IMR-90 (cell line): ENCODE data around the gene PRKCE. TPM values are rescaled to one million over a fixed set of nuclear protein-coding genes. Genes with fewer than 3 reads are reported as not detected.

Experiments
- ATAC-seq: fragments of 200-7000 bp; cut with Tn5 transposase; 2 replicates; pipeline ENCODE4 v1.9.1; 2020; ENCODE audit warnings: low read depth, mild to moderate bottlenecking, moderate library complexity
- BruUV-seq: library from RNA; stranded (reverse); fragments of 400-500 nt; replicated peaks from 2 replicates; lab custom pipeline; 2021; lab: Mats Ljungman, UMichigan
- CTCF ChIA-PET: fragments of 300-600 bp; formaldehyde crosslinking; extraction: SDS; loops from one replicate; lab custom pipeline; 2021; ENCODE audit warnings: antibody characterized with exemption; lab: Yijun Ruan, JAX
- POLR2A ChIA-PET: fragments of 300-600 bp; sonication (Branson Sonifier 250); formaldehyde crosslinking; loops from one replicate; lab custom pipeline; 2022; ENCODE audit warnings: antibody characterized with exemption; ENCODE audit not compliant: unreplicated experiment; lab: Charles Lee
- DNase-seq: peaks from one replicate; pipeline ENCODE4 v3.0.0; 2013
- H2AFZ ChIP-seq: replicated peaks from 2 replicates; pipeline ENCODE3; 2013; ENCODE audit warnings: low read length, mild to moderate bottlenecking; ENCODE audit not compliant: poor library complexity
- H2AK5ac ChIP-seq: 2 replicates; pipeline ENCODE4 v1.6.1; 2013; ENCODE audit warnings: low read depth, low read length, inconsistent platforms
- H2AK9ac ChIP-seq: replicated peaks from 2 replicates; pipeline ENCODE3; 2013; ENCODE audit warnings: mild to moderate bottlenecking, low read depth, low read length, moderate library complexity; ENCODE audit not compliant: poor library complexity
- H2BK120ac ChIP-seq: 2 replicates; pipeline ENCODE4 v1.6.1; 2013; ENCODE audit warnings: low read depth, low read length, inconsistent platforms
- H2BK15ac ChIP-seq: 3 replicates; pipeline ENCODE4 v1.6.1; 2013; ENCODE audit warnings: low read depth, low read length, inconsistent platforms
- H2BK20ac ChIP-seq: 2 replicates; pipeline ENCODE4 v1.6.1; 2013; ENCODE audit warnings: low read depth, mild to moderate bottlenecking, inconsistent platforms, low read length, moderate library complexity
- H2BK5ac ChIP-seq: 2 replicates; pipeline ENCODE4 v1.6.1; 2013; ENCODE audit warnings: mild to moderate bottlenecking, low read depth, low read length, inconsistent platforms; ENCODE audit not compliant: poor library complexity, severe bottlenecking
- H3K14ac ChIP-seq: replicated peaks from 2 replicates; pipeline ENCODE4 v1.6.1; 2013; ENCODE audit warnings: low read depth, low read length, inconsistent platforms
- H3K18ac ChIP-seq: 2 replicates; pipeline ENCODE4 v1.6.1; 2013; ENCODE audit warnings: low read depth, low read length, control low read depth
- H3K23ac ChIP-seq: 2 replicates; pipeline ENCODE4 v1.6.1; 2013; ENCODE audit warnings: low read depth, low read length, inconsistent platforms
- H3K27ac ChIP-seq: 2 replicates; pipeline ENCODE4 v1.5.1; 2013; ENCODE audit warnings: mild to moderate bottlenecking, control low read depth, low read length; ENCODE audit not compliant: insufficient read depth
- H3K27me3 ChIP-seq: 2 replicates; pipeline ENCODE4 v1.6.1; 2013; ENCODE audit warnings: low read length; ENCODE audit not compliant: control insufficient read depth, insufficient read depth
- H3K36me3 ChIP-seq: 2 replicates; pipeline ENCODE4 v1.6.1; 2013; ENCODE audit warnings: low read length, mixed read lengths; ENCODE audit not compliant: control insufficient read depth, insufficient read depth
- H3K4ac ChIP-seq: 2 replicates; pipeline ENCODE4 v1.6.1; 2013; ENCODE audit warnings: low read depth, low read length, inconsistent platforms
- H3K4me1 ChIP-seq: 2 replicates; pipeline ENCODE4 v1.6.1; 2013; ENCODE audit warnings: low read length, mixed read lengths; ENCODE audit not compliant: control insufficient read depth, insufficient read depth
- H3K4me2 ChIP-seq: 2 replicates; pipeline ENCODE4 v1.6.1; 2013; ENCODE audit warnings: low read depth, mild to moderate bottlenecking, control low read depth, low read length, moderate library complexity
- H3K4me3 ChIP-seq: 2 replicates; pipeline ENCODE4 v1.5.1; 2013; ENCODE audit warnings: low read depth, mild to moderate bottlenecking, control low read depth, low read length, moderate library complexity; ENCODE audit not compliant: insufficient read depth
- H3K56ac ChIP-seq: 2 replicates; pipeline ENCODE4 v1.6.1; 2013; ENCODE audit warnings: low read length, inconsistent platforms; ENCODE audit not compliant: insufficient read depth; ENCODE audit errors: extremely low read depth
- H3K79me1 ChIP-seq, 2 experiments: 2 replicates each; pipeline ENCODE4 v1.6.1; 2013; ENCODE audit warnings: low read length in 2 of 2, inconsistent platforms in 1 of 2, low read depth in 1 of 2
- H3K9ac ChIP-seq: 2 replicates; pipeline ENCODE4 v1.6.1; 2013; ENCODE audit warnings: low read depth, low read length, control low read depth
- H3K9me1 ChIP-seq: 2 replicates; pipeline ENCODE4 v1.6.1; 2013; ENCODE audit warnings: low read length, inconsistent platforms; ENCODE audit not compliant: insufficient read depth
- H3K9me3 ChIP-seq: 2 replicates; pipeline ENCODE4 v1.6.1; 2013; ENCODE audit warnings: low read length; ENCODE audit not compliant: control insufficient read depth, insufficient read depth
- H4K20me1 ChIP-seq: 2 replicates; pipeline ENCODE4 v1.6.1; 2013; ENCODE audit warnings: low read length, inconsistent platforms; ENCODE audit not compliant: insufficient read depth
- H4K5ac ChIP-seq: 2 replicates; pipeline ENCODE4 v1.6.1; 2013; ENCODE audit warnings: mild to moderate bottlenecking, low read depth, low read length, control low read depth
- H4K8ac ChIP-seq, 2 experiments: 2 replicates each; pipeline ENCODE4 v1.6.1; 2013; ENCODE audit warnings: low read depth in 2 of 2, low read length in 2 of 2, control low read depth in 1 of 2, inconsistent platforms in 1 of 2
- H4K91ac ChIP-seq: 2 replicates; pipeline ENCODE4 v1.6.1; 2013; ENCODE audit warnings: low read depth, low read length, inconsistent platforms; ENCODE audit not compliant: insufficient read depth
- BHLHE40 ChIP-seq: fragments of 150-350 bp; IDR thresholded peaks from 2 replicates; pipeline ENCODE4 v1.6.1; 2016; ENCODE audit warnings: mild to moderate bottlenecking, low read depth, low read length
- CEBPB ChIP-seq: IDR thresholded peaks from 2 replicates; pipeline ENCODE4 v1.6.1; 2012; ENCODE audit warnings: low read depth, low read length, improper control_type of control experiment
- CHD1 ChIP-seq: IDR thresholded peaks from 2 replicates; pipeline ENCODE4 v1.6.1; 2012; ENCODE audit warnings: low read depth, low read length, improper control_type of control experiment
- FOS ChIP-seq: fragments of 150-350 bp; IDR thresholded peaks from 2 replicates; pipeline ENCODE4 v1.6.1; 2016; ENCODE audit warnings: low read depth, low read length
- MAZ ChIP-seq: IDR thresholded peaks from 2 replicates; pipeline ENCODE4 v1.6.1; 2012; ENCODE audit warnings: low read depth, mild to moderate bottlenecking, low read length, improper control_type of control experiment, moderate library complexity, borderline replicate concordance
- MXI1 ChIP-seq: IDR thresholded peaks from 2 replicates; pipeline ENCODE4 v1.6.1; 2012; ENCODE audit warnings: low read depth, mild to moderate bottlenecking, low read length, moderate library complexity, borderline replicate concordance
- NFE2L2 ChIP-seq: fragments of 150-350 bp; IDR thresholded peaks from 2 replicates; pipeline ENCODE4 v1.6.1; 2016; ENCODE audit warnings: low read depth, mild to moderate bottlenecking, low read length
- POLR2A ChIP-seq: IDR thresholded peaks from 2 replicates; pipeline ENCODE4 v1.6.1; 2012; ENCODE audit warnings: mild to moderate bottlenecking, low read depth, low read length
- RAD21 ChIP-seq: IDR thresholded peaks from 2 replicates; pipeline ENCODE4 v1.6.1; 2012; ENCODE audit warnings: low read length, improper control_type of control experiment
- RCOR1 ChIP-seq: IDR thresholded peaks from 2 replicates; pipeline ENCODE4 v1.6.1; 2012; ENCODE audit warnings: mild to moderate bottlenecking, low read length, improper control_type of control experiment; ENCODE audit not compliant: insufficient replicate concordance
- RFX5 ChIP-seq: IDR thresholded peaks from 2 replicates; pipeline ENCODE4 v1.8.0; 2012; ENCODE audit warnings: low read depth, mild to moderate bottlenecking, low read length, moderate library complexity
- WGBS, 2 experiments: methylation state at CpG; one replicate each; pipeline versions ENCODE4 v1.1.5 to v1.1.7; 2013; ENCODE audit warnings: missing lambda C conversion rate in 2 of 2; ENCODE audit not compliant: insufficient read length in 1 of 2; ENCODE audit errors: extremely low coverage in 2 of 2; 5-methylcytosine and 5-hydroxymethylcytosine counted together
- dilution Hi-C: fragments of 300-500 bp; cut with HindIII; formaldehyde crosslinking; loops from one replicate; pipeline ENCODE4 v1.14.3; 2018; ENCODE audit warnings: low sequenced_read_pairs; ENCODE audit not compliant: unreplicated experiment
- in situ Hi-C: fragments of 300-500 bp; cut with MboI; formaldehyde crosslinking; loops from 3 replicates; pipeline ENCODE4 v1.14.3; 2019; ENCODE audit warnings: low sequenced_read_pairs, inconsistent platforms, mixed read lengths
- intact Hi-C: fragments of 100-400 bp; cut with micrococcal nuclease; formaldehyde crosslinking; loops from 2 replicates; pipeline ENCODE4 v1.10.0; 2022
- polyA plus RNA-seq, 3 experiments: library from polyadenylated mRNA; depleted of rRNA; stranded (reverse); fragments of >200 nt; gene quantifications; 2 replicates each; pipeline ENCODE4 v1.2.3, GENCODE V29; 2012; ENCODE audit warnings: low replicate concordance in 1 of 3
- total RNA-seq: library from RNA; depleted of rRNA; stranded (reverse); fragments of >200 nt; gene quantifications from 2 replicates; pipeline ENCODE4 v1.2.3, GENCODE V29; 2012
- TF ChIP-seq, protein P1 (sequence below): fragments of 150-350 bp; IDR thresholded peaks from 2 replicates; pipeline ENCODE4 v1.6.1; 2017; ENCODE audit warnings: mild to moderate bottlenecking, antibody characterized with exemption, low read length, low read depth
- TF ChIP-seq, protein P2 (sequence below): conservative IDR thresholded peaks from 2 replicates; pipeline ENCODE4 v1.5.1; 2012; ENCODE audit warnings: mild to moderate bottlenecking, low read depth, low read length, improper control_type of control experiment
- TF ChIP-seq, protein P3 (sequence below): fragments of 150-350 bp; IDR thresholded peaks from 2 replicates; pipeline ENCODE4 v1.6.1; 2016; ENCODE audit warnings: low read depth, mild to moderate bottlenecking, low read length, moderate library complexity, borderline replicate concordance

Gene PRKCE
- total and polyA plus RNA-seq, 2 of the 4 experiments (the other 2 are of a cell fraction) = 8.1 to 32.4 TPM

DNA sequence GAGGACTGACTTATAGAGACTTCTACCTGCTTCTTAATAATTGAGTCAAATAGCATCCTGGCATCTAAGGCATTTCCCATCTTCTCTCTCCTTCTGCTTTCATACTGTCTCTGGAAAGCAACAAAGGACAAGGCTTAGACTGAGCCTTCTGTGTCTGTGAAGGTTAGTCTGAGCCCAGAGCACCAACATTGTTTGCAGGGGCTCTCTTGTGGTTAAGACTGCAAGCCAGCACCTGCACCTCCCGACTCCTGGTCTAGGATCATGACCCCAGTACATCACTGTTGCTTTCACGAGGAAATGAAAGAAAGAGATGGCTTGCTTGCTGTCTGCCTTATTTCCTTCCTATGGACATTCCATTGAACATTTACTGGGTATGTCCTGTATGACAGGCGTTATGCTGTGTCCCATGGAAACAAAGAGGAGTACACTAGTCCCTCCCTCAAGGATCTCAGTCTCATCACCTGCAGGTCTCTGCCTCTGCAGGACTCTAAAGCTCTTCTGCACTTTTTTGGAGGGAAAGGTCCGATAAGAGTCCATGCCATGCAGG is 330.0 kb downstream of the PRKCE start:
- Histone ChIP-seq H3K4me3 (no peak overlapping the region), H2AK9ac (no peak overlapping the region), H3K9me3 (no peaks in the 10 kb centered on the region), H3K18ac (no peak overlapping the region), H3K14ac (no peak overlapping the region), H4K91ac (no peak overlapping the region), H3K27me3 (no peaks in the 10 kb centered on the region), H2AFZ (no peak overlapping the region), H3K4ac (no peak overlapping the region), H3K4me2 (no peak overlapping the region), H3K27ac (no peak overlapping the region), H4K20me1 (no peaks in the 10 kb centered on the region), H3K56ac (no peak overlapping the region), H3K23ac (no peak overlapping the region), H3K9ac (no peak overlapping the region), H2BK120ac (no peak overlapping the region), H2AK5ac (no peak overlapping the region), H3K4me1 (no peaks in the 10 kb centered on the region), H2BK20ac (no peak overlapping the region), H3K9me1 (peaks cover 14% of the 10 kb centered on the region), H3K79me1 (no peaks in the 10 kb centered on the region), H4K8ac (no peak overlapping the region), H2BK5ac (no peak overlapping the region), H3K36me3 (peaks cover 6% of the 10 kb centered on the region), H4K5ac (no peak overlapping the region), H2BK15ac (no peak overlapping the region)
- ATAC-seq = no peak
- BruUV-seq = no TSS peak
- ChIA-PET POLR2A (no interaction called here), CTCF (no interaction called here)
- in situ Hi-C loops = no loop called here
- dilution Hi-C loops = no loop called here
- WGBS, 2 experiments = 87% methylated on average over 3 of the region's 4 CpGs; no CpG with 5 or more reads in 1 of the 2 experiments
- DNase-seq = no peak
- intact Hi-C loops = no loop called here
- TF ChIP-seq RCOR1 (no peak), FOS (no peak), RAD21 (no peak), NFE2L2 (no peak), RFX5 (no peak), CEBPB (no peak), POLR2A (no peak), CHD1 (no peak), BHLHE40 (no peak), MAZ (no peak), MXI1 (no peak)
- TF ChIP-seq, protein P1, sequence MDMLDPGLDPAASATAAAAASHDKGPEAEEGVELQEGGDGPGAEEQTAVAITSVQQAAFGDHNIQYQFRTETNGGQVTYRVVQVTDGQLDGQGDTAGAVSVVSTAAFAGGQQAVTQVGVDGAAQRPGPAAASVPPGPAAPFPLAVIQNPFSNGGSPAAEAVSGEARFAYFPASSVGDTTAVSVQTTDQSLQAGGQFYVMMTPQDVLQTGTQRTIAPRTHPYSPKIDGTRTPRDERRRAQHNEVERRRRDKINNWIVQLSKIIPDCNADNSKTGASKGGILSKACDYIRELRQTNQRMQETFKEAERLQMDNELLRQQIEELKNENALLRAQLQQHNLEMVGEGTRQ = no peak
- TF ChIP-seq, protein P2, sequence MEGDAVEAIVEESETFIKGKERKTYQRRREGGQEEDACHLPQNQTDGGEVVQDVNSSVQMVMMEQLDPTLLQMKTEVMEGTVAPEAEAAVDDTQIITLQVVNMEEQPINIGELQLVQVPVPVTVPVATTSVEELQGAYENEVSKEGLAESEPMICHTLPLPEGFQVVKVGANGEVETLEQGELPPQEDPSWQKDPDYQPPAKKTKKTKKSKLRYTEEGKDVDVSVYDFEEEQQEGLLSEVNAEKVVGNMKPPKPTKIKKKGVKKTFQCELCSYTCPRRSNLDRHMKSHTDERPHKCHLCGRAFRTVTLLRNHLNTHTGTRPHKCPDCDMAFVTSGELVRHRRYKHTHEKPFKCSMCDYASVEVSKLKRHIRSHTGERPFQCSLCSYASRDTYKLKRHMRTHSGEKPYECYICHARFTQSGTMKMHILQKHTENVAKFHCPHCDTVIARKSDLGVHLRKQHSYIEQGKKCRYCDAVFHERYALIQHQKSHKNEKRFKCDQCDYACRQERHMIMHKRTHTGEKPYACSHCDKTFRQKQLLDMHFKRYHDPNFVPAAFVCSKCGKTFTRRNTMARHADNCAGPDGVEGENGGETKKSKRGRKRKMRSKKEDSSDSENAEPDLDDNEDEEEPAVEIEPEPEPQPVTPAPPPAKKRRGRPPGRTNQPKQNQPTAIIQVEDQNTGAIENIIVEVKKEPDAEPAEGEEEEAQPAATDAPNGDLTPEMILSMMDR = no peak
- TF ChIP-seq, protein P3, sequence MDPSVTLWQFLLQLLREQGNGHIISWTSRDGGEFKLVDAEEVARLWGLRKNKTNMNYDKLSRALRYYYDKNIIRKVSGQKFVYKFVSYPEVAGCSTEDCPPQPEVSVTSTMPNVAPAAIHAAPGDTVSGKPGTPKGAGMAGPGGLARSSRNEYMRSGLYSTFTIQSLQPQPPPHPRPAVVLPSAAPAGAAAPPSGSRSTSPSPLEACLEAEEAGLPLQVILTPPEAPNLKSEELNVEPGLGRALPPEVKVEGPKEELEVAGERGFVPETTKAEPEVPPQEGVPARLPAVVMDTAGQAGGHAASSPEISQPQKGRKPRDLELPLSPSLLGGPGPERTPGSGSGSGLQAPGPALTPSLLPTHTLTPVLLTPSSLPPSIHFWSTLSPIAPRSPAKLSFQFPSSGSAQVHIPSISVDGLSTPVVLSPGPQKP = no peak
